ENCODE results near the gene VWDE.
"Not testable (repeated sequence)": the region's sequence is repeated elsewhere in the genome, so short reads cannot be mapped to it uniquely, and the experiment has no call there.

VWDE gene

DNA sequence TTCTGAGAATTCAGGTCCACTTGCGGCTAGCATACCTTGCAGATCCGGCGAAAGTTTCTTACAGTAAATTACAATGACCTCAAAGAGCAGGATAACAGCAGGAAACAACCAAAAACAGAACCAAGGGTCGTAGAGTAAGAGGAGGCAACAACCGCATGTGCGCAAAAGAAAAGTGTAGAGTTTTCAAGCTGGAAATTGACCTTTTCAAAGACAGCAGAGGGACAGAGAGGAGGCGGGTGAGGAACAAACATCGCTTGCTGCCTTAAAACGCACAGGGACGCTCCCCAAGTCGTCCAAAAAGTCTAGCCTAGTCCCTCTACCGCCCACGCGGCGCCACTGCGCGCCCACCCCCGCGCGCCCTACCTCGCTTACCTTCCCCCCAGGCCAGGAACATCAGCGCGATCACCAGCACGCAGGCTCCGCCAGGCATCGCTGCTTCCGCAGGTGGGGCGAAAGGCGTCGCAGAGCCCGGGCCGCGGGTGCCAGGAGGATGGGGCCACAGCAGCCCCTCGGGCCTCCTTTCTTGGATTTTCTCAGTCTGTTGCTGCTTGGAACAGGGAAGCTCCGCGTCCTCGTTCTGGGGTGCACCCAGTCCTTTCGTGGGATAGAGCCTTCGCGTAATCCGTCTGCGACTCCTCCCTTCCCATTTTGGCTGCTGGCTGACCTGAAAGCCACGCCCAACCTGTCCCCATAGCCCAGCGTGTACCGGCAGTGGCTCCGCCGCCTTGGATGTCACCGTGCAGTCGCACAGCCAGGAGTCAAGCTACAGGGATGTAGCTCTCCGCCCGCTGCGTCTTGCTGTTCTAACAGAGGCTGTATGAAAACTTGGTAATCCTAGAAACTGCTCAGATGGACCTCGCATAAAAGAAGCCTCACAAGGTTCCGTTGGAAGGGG lies at the start of gene VWDE:
Gene VWDE (minus strand): TSS at position 579 of the 895 bp plus-strand sequence. CDS start 149 bp downstream, at position 430.
- no peak for DNase-seq (ENCODE audit: low read depth)

DNA sequence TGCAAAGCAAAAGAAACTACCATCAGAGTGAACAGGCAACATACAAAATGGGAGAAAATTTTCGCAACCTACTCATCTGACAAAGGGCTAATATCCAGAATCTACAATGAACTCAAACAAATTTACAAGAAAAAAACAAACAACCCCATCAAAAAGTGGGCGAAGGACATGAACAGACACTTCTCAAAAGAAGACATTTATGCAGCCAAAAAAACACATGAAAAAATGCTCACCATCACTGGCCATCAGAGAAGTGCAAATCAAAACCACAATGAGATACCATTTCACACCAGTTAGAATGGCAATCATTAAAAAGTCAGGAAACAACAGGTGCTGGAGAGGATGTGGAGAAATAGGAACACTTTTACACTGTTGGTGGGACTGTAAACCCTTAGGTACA lies 49.5 kb upstream of the VWDE start:
- DNase-seq (ENCODE audit: low read depth) = not testable (repeated sequence)

DNA sequence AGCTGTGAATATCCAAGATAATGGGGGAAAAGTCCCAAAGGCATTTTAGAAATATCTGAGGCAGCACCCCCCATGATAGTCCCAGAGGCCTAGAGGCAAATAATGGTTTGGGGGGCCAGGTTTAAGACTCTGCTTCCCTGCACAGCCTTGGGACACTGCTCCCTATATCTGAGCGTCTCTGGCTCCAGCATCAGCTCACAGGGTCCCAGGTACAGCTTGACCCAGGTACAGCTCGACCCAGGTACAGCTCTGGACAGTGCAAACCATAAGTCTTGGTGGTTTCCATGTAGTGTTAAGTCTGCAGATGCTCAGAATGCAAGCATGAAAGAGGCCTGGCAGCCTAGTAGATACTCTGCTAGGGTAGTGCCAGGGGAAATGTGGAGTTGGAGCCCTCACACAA lies 47.0 kb upstream of the VWDE start:
- DNase-seq (ENCODE audit: low read depth) = no peak

DNA sequence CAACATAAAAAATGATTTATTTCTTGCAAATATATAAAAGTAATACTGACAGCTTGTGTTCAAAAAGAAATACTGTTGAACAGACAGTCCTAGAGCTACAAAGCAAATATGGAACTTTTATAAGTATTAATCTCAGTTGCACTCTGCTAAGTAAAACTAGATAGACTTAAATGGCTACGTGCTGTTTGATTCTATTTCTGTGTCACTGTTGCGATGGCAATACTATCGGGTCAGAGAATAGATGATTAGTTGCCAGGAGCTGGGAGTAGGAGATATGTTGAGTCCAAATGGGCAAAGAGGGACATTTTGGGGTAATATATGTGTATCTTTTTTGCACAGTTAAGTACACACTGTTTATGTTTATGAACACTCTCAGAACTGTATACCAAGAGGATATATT lies 41.1 kb upstream of the VWDE start:
- DNase-seq (ENCODE audit: low read depth) = no peak

DNA sequence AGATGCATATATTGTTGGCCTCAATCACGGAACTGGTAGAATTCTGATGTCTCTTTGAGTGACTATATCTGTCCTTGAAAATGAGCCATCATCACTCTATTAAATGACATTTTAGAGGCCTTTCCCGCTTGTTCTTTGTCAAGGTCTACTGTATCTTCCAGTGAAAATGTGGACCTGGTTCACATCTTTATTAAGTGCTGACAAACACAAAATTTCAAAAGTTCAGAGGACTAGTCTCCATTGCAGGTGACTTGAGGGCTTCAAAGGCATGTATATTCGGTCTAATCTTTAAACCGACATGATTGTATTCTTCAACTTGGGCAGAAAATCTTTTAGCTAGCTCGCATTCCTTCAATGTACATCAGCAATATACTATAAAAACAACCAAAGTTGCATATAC lies 36.6 kb upstream of the VWDE start:
- no peak for DNase-seq (ENCODE audit: low read depth)

DNA sequence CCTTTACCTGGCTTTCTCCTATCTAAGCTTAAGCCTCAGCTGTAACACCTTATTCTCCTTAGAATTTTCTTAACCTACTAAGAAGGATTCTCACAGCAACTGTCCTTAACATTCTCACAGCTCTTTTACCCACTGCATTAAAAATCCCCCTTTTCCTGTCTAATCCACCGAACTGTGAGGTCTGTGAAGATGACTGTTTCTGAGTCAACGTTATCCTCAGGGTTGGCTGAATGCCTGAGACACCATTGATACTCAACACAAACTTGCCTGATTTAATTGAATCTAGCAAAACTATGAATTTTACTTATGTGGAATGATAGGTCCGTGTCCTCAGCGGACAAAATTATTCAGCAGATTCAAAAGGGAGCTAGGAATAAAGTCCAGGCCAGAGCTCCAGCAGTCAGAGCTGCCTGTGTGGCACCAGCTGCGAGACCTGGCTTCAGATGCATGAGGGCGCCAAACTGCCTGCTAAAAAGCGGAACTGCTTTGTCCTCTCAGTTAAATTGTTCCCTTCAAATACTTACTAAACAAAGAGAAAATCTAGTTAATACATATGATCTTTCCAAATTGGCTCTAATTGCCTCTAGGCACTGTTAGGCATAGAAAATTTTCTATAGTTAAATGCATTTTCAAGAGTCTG lies 33.4 kb upstream of the VWDE start:
- no peak for DNase-seq (ENCODE audit: low read depth)

DNA sequence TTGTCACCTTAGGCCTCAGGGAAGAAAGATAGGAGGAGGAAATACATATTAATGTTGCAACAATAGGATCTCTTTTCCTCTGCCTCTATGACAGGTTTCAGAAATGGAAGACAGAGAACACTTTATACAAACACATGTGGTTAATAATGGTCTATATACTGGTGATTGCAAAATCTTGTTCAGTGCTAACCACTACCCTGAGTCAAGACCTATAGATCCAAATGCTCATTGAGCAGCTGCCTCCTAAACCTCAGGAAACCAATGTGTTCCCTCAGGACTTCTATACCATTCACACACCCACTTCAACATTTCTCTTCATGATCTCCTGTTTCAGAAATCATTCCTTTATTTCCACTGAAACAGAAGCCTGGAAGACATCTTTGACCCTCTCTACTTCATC lies 32.5 kb upstream of the VWDE start:
- no peak for DNase-seq (ENCODE audit: low read depth)

DNA sequence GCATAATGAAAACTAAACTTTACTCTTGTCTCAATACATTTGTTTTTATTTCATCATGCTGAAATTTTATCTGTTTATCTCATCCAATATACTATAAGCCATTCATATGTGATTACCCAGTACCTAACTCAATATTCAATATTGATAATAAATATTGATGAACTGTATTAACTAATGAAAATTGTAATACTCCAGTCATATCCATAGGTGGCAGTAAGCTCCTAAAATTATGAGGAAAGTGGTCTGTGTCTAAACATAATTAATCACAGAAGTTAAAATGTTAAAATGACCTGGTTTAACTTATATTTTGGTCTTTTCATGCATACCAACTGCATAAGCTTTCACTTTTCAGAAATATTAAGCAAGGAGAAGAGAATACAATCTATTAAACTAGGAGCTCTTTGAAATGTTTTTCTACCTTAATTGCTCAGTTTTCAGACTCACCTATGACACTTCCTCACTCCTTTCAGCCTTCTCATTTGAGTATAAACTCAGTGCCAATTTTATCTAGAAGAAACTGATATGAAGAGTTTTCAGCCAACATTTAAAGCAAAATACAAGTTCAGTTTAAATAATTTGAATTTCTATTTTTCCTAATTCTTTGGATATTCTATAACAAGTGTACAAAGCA lies 30.5 kb upstream of the VWDE start:
- DNase-seq (ENCODE audit: low read depth) = no peak

DNA sequence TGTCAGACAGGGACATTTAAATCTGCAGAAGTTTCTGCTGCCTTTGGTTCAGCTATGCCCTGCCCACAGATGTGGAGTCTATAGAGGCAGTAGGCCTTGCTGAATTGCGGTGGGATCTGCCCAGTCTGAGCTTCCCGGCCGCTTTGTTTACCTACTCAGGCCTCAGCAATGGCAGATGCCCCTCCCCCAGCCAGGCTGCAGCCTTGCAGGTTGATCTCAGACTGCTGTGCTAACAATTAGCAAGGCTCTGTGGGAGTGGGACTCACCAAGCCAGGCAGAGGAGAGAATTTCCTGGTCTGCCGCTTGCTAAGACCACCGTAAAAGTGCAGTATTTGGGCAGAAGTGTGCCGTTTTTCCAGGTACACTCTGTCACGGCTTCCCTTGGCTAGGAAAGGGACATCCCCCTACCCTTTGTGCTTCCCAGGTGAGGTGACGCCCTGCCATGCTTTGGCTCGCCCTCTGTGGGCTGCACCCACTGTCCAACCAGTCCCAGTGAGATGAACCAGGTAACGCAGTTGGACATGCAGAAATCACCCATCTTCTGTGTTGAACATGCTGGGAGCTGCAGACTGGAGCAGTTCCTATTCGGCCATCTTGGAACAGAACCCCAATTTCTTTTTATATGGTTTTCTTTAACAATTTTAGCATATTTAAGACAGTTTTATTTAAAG lies 28.4 kb upstream of the VWDE start:
- DNase-seq (ENCODE audit: low read depth) = no peak

DNA sequence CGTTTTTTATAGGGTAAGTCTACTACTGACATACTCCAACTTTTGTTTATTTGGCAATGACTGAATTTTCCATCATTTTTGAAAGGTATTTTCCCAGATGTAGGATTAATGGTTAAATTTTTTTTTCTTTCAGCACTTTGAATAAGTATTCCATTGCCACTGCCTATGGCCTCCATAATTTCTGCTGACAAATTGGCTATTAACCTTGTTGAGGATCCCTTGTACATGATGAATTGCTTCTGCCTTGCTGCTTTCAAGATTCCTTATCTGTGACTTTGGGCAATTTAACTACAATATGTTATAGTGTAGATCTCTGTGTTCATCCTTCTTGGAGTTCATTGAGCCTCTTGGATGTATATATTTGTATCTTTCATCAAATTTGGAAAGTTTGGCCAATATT lies 21.6 kb upstream of the VWDE start:
- DNase-seq (ENCODE audit: low read depth) = no peak

DNA sequence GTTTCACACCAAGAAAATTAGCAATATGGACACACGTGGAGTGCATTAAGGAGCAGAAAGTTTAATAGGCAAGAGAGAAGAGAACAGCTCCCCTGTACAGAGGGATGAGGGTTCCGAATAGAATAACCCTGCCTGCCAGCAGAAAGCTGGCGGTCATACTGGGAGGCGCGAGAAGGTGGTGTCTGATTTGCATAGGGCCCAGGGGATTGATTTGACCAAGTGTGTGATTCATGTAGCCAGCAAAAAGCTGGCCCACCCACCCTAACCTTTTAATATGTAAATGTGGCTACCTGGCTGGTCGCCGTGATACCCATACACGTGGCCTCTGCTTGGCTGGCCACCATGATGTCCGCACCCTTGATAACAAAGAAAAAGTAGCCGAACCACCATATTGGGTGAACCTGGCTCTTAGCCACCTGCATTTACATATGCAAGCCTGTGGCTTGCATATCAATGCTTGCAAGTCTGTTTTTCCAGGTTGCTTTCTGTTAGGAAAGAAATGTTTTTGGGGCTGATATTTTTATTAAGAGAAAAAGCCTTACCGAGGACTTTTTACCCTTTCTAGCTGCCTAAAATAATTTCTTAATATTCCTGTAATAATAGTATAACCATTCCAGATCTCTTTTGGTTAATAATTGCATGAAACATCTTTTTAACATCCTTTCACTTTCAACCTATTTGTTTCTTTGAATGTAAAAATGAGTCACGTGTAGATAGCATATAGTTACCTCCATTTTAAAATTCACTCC lies 20.5 kb upstream of the VWDE start:
- no peak for DNase-seq (ENCODE audit: low read depth)

DNA sequence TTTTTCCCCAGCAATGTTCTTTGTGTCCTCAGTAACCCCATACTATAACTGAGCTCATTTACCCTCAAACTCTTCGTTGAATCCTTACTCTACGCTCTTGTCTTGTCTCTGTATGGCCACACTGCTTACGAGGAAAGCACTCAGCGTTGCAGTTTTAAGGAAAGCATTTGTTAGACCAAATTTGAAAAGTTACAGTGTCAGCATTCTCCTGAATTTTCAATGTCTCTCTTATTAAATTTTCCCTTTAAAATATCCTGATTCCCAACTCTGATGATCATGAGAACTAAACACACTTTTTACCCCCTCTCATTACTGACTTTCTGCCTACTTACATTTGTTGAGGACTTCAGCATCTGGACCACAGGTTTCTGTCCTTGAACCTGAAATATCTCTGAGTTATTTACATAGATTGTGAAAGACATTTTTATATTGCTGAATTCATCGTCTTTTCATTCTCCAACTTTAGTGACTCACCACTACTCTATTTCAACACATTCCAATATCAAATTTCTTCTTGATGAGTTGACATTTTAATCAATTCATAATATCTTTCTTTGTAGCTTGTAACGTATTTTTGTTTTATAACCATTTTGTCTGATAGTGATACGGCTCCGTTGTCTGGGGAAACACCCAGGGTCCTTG lies 19.8 kb upstream of the VWDE start:
- DNase-seq (ENCODE audit: low read depth) = no peak

DNA sequence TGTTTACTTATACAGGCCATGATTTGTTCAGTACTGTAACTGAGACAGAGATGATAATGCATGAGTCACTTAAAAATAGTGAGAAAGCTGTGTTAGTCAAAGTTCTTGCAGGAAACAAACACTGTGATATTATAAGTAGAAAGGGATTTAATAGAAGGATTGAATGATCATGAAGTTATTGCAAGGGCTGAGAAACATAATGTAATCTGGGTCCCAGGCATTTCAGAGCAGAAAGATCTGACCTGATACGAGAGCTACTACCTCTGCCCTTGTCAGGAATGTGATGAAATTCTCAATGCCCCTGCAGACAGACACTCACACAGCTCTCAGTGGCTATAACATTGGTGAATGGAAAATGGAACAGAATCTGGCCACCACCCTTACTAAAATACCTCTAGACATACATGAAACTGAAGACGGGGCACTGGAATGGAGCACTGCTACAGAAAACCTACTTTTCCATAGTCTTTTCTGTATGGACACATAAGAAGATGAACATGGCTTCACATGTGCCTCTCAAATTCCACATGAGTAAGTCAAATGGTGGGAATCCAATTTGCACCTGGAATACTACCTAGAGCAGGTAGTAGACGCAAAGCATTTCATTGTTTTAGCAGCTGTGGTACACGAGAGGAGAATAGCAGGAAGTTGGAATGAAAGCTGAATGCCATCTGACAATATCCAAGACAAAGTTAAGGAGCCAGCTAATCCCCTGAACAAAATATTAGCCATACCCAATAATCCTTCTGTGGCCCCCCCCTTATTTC lies 19.1 kb upstream of the VWDE start:
- no peak for DNase-seq (ENCODE audit: low read depth)

DNA sequence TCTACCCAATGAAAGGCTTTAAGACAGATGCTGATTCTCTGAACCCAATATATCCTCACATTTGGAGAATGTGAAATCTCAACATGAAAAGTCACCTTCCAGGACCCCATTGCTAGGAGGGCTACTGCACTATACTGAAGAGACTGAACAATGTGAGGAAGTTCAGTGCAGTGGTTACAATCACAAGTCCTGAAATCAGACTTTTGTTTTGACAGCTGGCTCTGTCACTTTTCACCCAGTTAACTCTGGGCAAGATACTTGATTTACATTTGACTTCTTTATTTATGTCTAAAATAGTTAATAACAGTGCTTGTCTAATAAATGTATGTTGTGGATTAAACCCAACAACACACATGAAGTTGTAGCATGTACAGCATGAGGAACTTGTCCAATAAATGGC lies 14.8 kb upstream of the VWDE start:
- DNase-seq (ENCODE audit: low read depth) = no peak

DNA sequence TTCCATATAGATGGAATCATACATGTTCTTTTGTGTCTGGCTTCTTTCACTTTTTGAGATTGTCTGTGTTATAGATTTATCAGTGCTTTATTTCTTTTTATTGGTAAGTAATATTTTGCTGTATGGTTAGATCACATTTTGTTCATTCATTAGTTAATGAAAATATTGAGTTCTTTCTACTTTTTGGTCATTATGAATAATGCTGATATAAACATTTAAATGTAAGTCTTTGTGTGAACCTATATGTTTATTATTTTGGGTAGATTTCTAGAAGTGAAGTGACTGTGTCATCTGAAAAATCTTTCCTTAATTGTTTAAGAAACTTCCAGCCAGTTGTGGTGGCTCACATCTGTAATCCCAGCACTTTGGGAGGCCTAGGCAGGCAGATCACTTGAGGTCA lies 11.4 kb upstream of the VWDE start:
- DNase-seq (ENCODE audit: low read depth) = no peak

DNA sequence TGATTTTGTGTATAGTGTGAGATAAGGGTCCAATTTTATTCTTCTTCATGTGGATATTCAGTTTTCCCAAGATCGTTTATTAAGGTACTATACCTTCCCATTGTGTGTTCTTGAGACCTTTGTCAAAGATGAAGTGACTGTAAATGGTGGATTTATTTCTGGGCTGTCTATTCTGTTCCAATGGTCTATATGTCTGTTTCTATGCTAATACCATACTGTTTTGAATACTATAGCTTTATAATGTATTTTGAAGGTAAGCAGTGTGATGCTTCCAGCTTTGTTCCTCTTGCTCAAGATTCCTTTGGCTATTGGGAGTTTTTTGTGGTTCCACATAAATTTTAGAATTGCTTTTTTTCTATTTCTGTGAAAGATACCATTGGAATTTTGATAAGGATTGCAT lies 8.7 kb upstream of the VWDE start:
- no peak for DNase-seq (ENCODE audit: low read depth)

DNA sequence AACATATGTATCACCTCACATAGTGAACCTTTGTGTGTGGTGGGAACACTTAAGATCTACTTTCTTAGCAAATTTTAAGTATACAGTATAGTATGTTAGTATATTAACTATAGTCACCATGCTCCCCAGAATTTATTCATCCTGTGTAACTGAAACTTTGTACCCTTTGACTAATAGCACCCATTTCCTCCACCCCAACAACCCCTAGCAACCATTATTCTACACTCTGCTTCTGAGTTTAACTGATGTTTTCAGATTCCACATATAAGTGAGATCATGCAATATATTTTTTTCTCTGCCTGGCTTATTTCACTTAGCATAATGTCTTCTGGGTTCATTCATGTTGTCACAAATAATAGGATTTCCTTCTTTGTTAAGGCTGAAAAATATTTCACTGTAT lies 6.9 kb upstream of the VWDE start:
- DNase-seq (ENCODE audit: low read depth) = no peak

DNA sequence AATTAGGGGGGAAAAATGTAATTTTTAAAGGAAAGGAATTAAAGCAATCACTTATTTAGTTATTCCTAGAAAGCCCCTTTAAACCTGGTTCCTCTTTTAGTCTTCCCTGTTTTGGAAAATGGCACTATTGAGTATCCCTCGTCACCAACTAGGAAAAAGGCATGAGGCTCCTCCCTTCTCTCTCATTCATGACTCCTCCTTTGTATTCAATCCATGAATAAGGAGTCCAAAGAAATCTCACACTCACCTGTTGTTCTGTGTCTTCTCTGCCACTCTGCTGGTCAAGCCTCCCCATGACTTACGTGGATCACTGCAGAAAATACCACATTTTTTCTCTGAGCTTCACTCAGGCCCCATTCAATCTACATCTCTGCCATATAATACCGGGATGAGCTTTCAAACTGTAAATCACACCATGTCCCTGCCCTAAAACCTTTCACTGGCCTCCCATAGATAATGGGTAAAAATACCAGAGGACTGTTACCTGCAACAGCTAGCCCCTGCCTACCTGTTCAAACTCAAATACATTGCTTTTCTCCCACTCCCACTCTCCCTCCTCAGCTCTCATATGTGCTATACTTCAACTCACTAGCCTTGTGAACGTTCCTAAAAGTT lies 5.5 kb upstream of the VWDE start:
- no peak for DNase-seq (ENCODE audit: low read depth)

DNA sequence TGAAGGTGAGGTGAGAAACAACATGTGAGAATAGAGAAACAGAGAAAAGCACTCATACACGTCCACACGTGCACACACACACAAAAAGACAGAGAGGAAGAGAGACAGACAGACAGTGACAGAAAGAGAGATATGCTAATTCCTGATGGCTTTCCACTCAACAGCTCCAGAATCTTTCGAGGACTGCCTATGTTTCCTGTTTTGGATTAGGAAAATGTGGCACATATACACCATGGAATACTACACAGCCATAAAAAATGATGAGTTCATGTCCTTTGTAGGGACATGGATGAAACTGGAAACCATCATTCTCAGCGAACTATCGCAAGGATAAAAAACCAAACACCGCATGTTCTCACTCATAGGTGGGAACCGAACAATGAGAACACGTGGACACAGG lies 4.0 kb upstream of the VWDE start:
- not testable (repeated sequence) for DNase-seq (ENCODE audit: low read depth)

DNA sequence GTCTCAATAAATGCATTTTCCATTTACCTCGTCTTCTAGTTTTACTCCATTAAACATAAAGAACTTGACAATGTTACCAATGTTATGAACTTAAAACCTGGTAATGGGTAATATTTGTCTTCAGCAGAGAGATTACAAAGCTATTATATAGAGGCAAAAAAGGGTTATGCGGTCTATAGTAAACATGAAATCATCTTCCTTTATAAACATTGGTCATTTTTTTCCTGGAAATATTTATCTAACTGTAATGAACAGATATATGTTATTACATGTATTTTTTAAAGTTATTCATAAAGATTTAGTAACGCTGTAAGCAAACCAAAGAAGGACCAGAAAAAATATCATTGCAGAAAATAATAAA lies 1.3 kb downstream of the VWDE start:
- no peak for DNase-seq (ENCODE audit: low read depth)
